BJ (cell line): Measurements from ENCODE around the gene ENOX2. TPM values are rescaled to one million over a fixed set of nuclear protein-coding genes. Genes with fewer than 3 reads are reported as not detected.

Source experiments
- CTCF ChIA-PET: fragments of 350-600 bp; formaldehyde crosslinking; extraction: SDS; loops from one replicate; lab custom pipeline; 2021; ENCODE audit warnings: antibody characterized with exemption, inconsistent platforms; lab: Yijun Ruan, JAX
- POLR2A ChIA-PET: fragments of 300-600 bp; sonication (Branson Sonifier 250); formaldehyde crosslinking; extraction: SDS; loops from one replicate; lab custom pipeline; 2021; ENCODE audit warnings: antibody characterized with exemption; lab: Charles Lee
- DNase-seq: peaks from one replicate; pipeline ENCODE4 v3.0.0-alpha.2; 2011; ENCODE audit warnings: low read depth
- H3K27me3 ChIP-seq: 2 replicates; pipeline ENCODE4 v1.6.0; 2011; ENCODE audit warnings: low read length; ENCODE audit not compliant: control insufficient read depth, insufficient read depth
- H3K36me3 ChIP-seq: 2 replicates; pipeline ENCODE4 v1.5.1; 2011; ENCODE audit warnings: low read length; ENCODE audit not compliant: control insufficient read depth, insufficient read depth
- H3K4me3 ChIP-seq: 2 replicates; pipeline ENCODE4 v1.5.1; 2011; ENCODE audit warnings: low read depth, mild to moderate bottlenecking, control low read depth, low read length
- polyA plus RNA-seq: library from polyadenylated mRNA; depleted of rRNA; stranded (reverse); fragments of >200 nt; gene quantifications from 2 replicates; pipeline ENCODE4 v1.2.3, GENCODE V29; 2011
- TF ChIP-seq, protein P1 (sequence below): IDR thresholded peaks from 2 replicates; pipeline ENCODE4 v1.5.1; 2011; ENCODE audit warnings: low read depth, mild to moderate bottlenecking, control low read depth, inconsistent platforms, low read length, moderate library complexity; ENCODE audit not compliant: insufficient read depth

The ENOX2 gene
- polyA plus RNA-seq, 1 experiment = 17.5 TPM

DNA sequence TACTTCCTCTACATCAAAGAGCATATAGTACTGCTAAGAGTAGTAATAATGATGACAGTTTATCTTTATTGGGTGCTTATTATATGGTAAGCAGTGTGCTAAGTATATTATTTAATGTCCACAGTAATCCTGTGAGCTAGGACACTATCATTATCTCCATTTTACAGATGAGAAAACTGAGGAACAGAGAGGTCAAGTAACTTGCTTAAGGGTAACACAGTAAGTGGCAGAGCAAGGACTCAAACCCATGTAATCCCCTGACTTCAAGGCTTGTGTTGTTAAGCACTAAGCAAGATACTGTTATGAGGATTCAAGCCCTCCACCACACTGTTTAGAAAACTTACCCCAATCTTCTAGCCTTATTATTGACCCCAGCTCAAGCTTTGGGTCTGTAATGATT, 202.4 kb downstream of the ENOX2 start:
- Histone ChIP-seq H3K27me3 (no peaks in the 10 kb centered on the region), H3K4me3 (no peak overlapping the region), H3K36me3 (no peaks in the 10 kb centered on the region)
- TF ChIP-seq, protein P1, sequence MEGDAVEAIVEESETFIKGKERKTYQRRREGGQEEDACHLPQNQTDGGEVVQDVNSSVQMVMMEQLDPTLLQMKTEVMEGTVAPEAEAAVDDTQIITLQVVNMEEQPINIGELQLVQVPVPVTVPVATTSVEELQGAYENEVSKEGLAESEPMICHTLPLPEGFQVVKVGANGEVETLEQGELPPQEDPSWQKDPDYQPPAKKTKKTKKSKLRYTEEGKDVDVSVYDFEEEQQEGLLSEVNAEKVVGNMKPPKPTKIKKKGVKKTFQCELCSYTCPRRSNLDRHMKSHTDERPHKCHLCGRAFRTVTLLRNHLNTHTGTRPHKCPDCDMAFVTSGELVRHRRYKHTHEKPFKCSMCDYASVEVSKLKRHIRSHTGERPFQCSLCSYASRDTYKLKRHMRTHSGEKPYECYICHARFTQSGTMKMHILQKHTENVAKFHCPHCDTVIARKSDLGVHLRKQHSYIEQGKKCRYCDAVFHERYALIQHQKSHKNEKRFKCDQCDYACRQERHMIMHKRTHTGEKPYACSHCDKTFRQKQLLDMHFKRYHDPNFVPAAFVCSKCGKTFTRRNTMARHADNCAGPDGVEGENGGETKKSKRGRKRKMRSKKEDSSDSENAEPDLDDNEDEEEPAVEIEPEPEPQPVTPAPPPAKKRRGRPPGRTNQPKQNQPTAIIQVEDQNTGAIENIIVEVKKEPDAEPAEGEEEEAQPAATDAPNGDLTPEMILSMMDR = no peak
- CTCF ChIA-PET = no interaction called here
- DNase-seq = no peak
- POLR2A ChIA-PET = no interaction called here

DNA sequence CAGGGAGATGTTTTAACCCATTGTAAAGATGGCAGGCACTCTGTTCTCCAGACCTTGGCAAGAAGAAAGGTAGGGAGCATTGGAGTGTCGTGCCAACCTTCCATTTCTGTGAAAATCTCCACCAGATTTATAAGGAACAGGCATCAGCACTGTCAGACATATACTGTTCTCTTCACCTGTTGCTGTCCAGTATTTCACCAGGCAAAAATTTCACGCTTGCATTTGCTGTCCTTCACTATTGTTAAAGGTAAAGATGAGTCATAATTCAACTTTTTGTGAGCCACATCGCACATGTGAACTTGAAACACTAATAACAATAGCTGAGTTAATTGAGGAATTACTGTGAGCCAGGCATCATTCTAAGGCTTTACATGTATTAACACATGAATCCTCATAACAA, 203.4 kb downstream of the ENOX2 start:
- CTCF ChIA-PET = interaction anchor here (0.9 kb wide), 1 partner anchor 18 kb away, joined by 3 read pairs; no protein-coding TSS in a partner anchor
- TF ChIP-seq, protein P1 = no peak
- no peak for DNase-seq
- POLR2A ChIA-PET = no interaction called here
- no peaks in the 10 kb centered on the region for H3K27me3 ChIP-seq
- H3K36me3 ChIP-seq = no peaks in the 10 kb centered on the region
- no peak overlapping the region for H3K4me3 ChIP-seq

DNA sequence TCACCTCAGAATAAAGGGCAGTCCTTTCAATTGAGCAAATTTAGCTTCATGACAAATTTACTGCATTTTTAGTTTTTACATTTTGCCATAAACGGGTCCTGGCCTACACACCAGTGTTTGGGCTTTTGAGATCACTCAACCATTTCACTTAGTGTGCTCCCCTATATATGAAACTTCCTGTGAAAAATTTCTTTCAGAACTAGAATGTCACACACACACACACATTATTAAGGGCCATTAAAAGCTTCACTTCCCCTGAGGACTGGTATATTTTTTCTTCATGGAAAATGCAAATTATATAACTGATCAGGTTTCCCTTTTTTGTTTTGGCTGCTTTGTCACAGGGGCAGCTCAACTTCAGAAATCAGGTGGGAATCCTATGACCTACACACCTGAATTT, 206.5 kb downstream of the ENOX2 start:
- no peak overlapping the region for H3K4me3 ChIP-seq
- TF ChIP-seq, protein P1 = no peak
- no peaks in the 10 kb centered on the region for H3K27me3 ChIP-seq
- ChIA-PET CTCF (interaction anchor here (1.1 kb wide), 1 partner anchor 9 kb away, joined by 9 read pairs; no protein-coding TSS in a partner anchor), POLR2A (no interaction called here)
- no peak for DNase-seq
- no peaks in the 10 kb centered on the region for H3K36me3 ChIP-seq

DNA sequence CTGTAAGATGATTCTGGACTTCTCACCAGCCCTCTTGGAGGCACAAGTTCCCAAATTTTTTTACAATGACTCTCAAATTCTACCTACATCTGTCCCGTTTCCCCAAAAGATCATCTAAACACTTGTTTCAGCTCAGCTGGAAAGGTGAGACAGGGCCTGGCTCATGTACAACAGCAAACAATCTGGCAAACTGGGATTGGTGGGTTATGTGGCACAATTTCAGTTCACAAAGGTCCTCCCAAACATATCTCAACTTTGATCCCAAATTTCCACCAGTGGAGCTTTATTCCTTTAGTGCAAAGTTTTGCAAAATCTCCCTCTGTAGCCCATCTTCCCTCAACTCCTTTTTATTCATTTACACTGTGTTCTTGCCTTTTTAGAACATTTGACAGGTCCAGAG, 207.1 kb downstream of the ENOX2 start:
- CTCF ChIA-PET = no interaction called here

DNA sequence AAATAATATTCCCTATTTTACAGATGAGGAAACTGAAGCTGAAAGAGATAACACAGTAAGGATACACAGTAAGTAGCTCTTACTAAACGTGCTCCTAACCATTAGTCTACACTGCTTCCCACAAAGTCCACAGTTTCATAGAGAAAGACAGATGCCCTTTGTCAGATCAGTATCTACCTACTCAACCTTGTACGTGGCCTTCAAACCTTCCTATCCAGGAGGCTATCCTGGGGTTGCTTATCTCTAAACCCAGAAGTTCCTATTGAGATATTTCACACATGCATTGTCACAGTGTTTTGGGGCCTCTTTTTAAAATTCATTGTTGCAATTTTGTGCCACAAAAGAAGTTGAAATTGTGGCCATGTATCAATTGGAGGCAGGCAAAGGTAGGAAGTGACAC, 208.0 kb downstream of the ENOX2 start:
- CTCF ChIA-PET = no interaction called here
- TF ChIP-seq, protein P1 = no peak
- Histone ChIP-seq H3K36me3 (no peaks in the 10 kb centered on the region), H3K27me3 (no peaks in the 10 kb centered on the region), H3K4me3 (no peak overlapping the region)
- no peak for DNase-seq
- POLR2A ChIA-PET = interaction anchor here (0.8 kb wide), 1 partner anchor 12 kb away, joined by 4 read pairs; no protein-coding TSS in a partner anchor

More for the DNA sequence above, 207.1 kb downstream of the ENOX2 start:
- POLR2A ChIA-PET = interaction anchor here (0.8 kb wide), 1 partner anchor 13 kb away, joined by 4 read pairs; no protein-coding TSS in a partner anchor
- Histone ChIP-seq H3K4me3 (no peak overlapping the region), H3K27me3 (no peaks in the 10 kb centered on the region), H3K36me3 (no peaks in the 10 kb centered on the region)
- TF ChIP-seq, protein P1 = no peak
- no peak for DNase-seq
